ENCODE measurements around the gene GAB1.

GAB1 gene

GRCh38 chr4:143458966-143459365, 122.3 kb downstream of the GAB1 start:
- Histone ChIP-seq H3K9me3 (ENCODE audit: control insufficient read depth, insufficient read depth, low read depth, low read length) (no peaks in the 10 kb centered on the region), H3K27ac (ENCODE audit: extremely low read depth, low read depth, low read length) (no peak overlapping the region), H3K4me1 (ENCODE audit: control insufficient read depth, insufficient read depth, low read length) (no peaks in the 10 kb centered on the region), H3K4me3 (ENCODE audit: low read depth, low read length) (no peak overlapping the region), H3K36me3 (ENCODE audit: control insufficient read depth in 2 of 2, insufficient read depth in 1 of 2, low read length in 2 of 2) (peaks cover 6 to 10% of the 10 kb centered on the region in 2 experiments; a peak in 2 of 3 replicates)
- POLR2A ChIA-PET = no interaction called here
- TF ChIP-seq MEIS1 (CRISPR knock-in tag; IDR thresholded peaks at IDR 0.05; ENCODE audit: borderline replicate concordance) = no peak
- no peak for TF ChIP-seq PRDM4 (tag by site-specific recombination; IDR thresholded peaks at IDR 0.05)
- no peak for TF ChIP-seq ZNF76 (tag by site-specific recombination; IDR thresholded peaks at IDR 0.05; ENCODE audit: borderline replicate concordance, low read depth)
- no peak for TF ChIP-seq ZNF610 (tag by site-specific recombination; IDR thresholded peaks at IDR 0.05; ENCODE audit: borderline replicate concordance)
- no peak for TF ChIP-seq ZBTB8A (tag by site-specific recombination; IDR thresholded peaks at IDR 0.05)
- TF ChIP-seq ZNF211 (tag by site-specific recombination; IDR thresholded peaks at IDR 0.05; ENCODE audit: low read depth) = no peak
- TF ChIP-seq KLF1 (tag by site-specific recombination; IDR thresholded peaks at IDR 0.05) = no peak
- TF ChIP-seq ZNF214 (tag by site-specific recombination; IDR thresholded peaks at IDR 0.05; ENCODE audit: borderline replicate concordance) = no peak
- TF ChIP-seq PRDM6 (tag by site-specific recombination; IDR thresholded peaks at IDR 0.05) = no peak
- TF ChIP-seq ZBTB7A (tag by site-specific recombination; IDR thresholded peaks at IDR 0.05; ENCODE audit: low read depth) = no peak
- no peak for TF ChIP-seq ZNF174 (tag by site-specific recombination; IDR thresholded peaks at IDR 0.05)
- TF ChIP-seq ZNF362 (tag by site-specific recombination; IDR thresholded peaks at IDR 0.05) = no peak
- no peak for TF ChIP-seq ZBTB26 (tag by site-specific recombination; optimal IDR thresholded peaks at IDR 0.05)
- TF ChIP-seq GFI1B (tag by site-specific recombination; IDR thresholded peaks at IDR 0.05) = no peak
- CTCF ChIA-PET = interaction anchor here (0.6 kb wide), 1 partner anchor 11 kb away, joined by 5 read pairs; no protein-coding TSS in a partner anchor

- Histone ChIP-seq H3K4me3 (ENCODE audit: low read depth, low read length) (no peak overlapping the region), H3K36me3 (ENCODE audit: control insufficient read depth in 2 of 2, insufficient read depth in 1 of 2, low read length in 2 of 2) (peaks cover 0 to 15% of the 10 kb centered on the region in 2 experiments; a peak in 1 of 3 replicates), H3K9me3 (ENCODE audit: control insufficient read depth, insufficient read depth, low read depth, low read length) (no peaks in the 10 kb centered on the region), H3K4me1 (ENCODE audit: control insufficient read depth, insufficient read depth, low read length) (no peaks in the 10 kb centered on the region), H3K27ac (ENCODE audit: extremely low read depth, low read depth, low read length) (no peak overlapping the region)
- CTCF ChIA-PET = no interaction called here
- POLR2A ChIA-PET = no interaction called here
- TF ChIP-seq SCRT1 (tag by site-specific recombination; IDR thresholded peaks at IDR 0.05; ENCODE audit: borderline replicate concordance) (no peak), ZFP41 (tag by site-specific recombination; IDR thresholded peaks at IDR 0.05; ENCODE audit: borderline replicate concordance) (no peak), ZNF148 (tag by site-specific recombination; IDR thresholded peaks at IDR 0.05; ENCODE audit: borderline replicate concordance) (no peak), ZBTB1 (tag by site-specific recombination; IDR thresholded peaks at IDR 0.05) (no peak), SP2 (tag by site-specific recombination; IDR thresholded peaks at IDR 0.05) (no peak), EGR2 (tag by site-specific recombination; IDR thresholded peaks at IDR 0.05; ENCODE audit: low read depth) (no peak), KLF1 (tag by site-specific recombination; IDR thresholded peaks at IDR 0.05) (no peak), TSHZ1 (tag by site-specific recombination; IDR thresholded peaks at IDR 0.05; ENCODE audit: borderline replicate concordance) (no peak)
These were observed 136.9 kb downstream of the GAB1 start for GRCh38 chr4:143473334-143474126.
